Measurements from ENCODE around the gene SHANK1.

- no peak for TF ChIP-seq CTCF (IDR thresholded peaks at IDR 0.05)
- no peak for TF ChIP-seq POLR2AphosphoS5 (IDR thresholded peaks at IDR 0.05)
- TF ChIP-seq POLR2A (IDR thresholded peaks at IDR 0.05): no peak
Measured at GRCh38 chr19:50749490-50749889, 29.9 kb upstream of the SHANK1 start.

All from upper lobe of left lung (tissue), 4 donors.